Measurements from ENCODE around the gene MAML2. TPM values are rescaled to one million over a fixed set of nuclear protein-coding genes. Genes with fewer than 3 reads are reported as not detected.

The MAML2 gene
- total and polyA plus RNA-seq, 4 donors, result 0.56 to 2.1 (median 1.4) TPM

- H3K27me3 ChIP-seq (ENCODE audit: control insufficient read depth in 4 of 4, insufficient read depth in 4 of 4, low read length in 3 of 4), result peaks cover 0 to 2% (median 0%) of the 10 kb centered on the region in 4 donors
- H3K4me3 ChIP-seq (ENCODE audit: low read depth in 1 of 3, low read length in 3 of 3), result no peak overlapping the region
- TF ChIP-seq JUND (IDR thresholded peaks at IDR 0.05), result no peak
- TF ChIP-seq CTCF (IDR thresholded peaks at IDR 0.05; ENCODE audit: low read depth, low read length, missing input control), result no peak
- TF ChIP-seq REST (IDR thresholded peaks at IDR 0.05), result no peak
- TF ChIP-seq FOXA2 (IDR thresholded peaks at IDR 0.05), result no peak
- no peak for TF ChIP-seq HNF4G (IDR thresholded peaks at IDR 0.05)
- no peak for TF ChIP-seq YY1 (IDR thresholded peaks at IDR 0.05)
- no peak for TF ChIP-seq ZBTB33 (IDR thresholded peaks at IDR 0.05)
- TF ChIP-seq GABPA (IDR thresholded peaks at IDR 0.05 in 1 of 2, conservative IDR thresholded peaks at IDR 0.05 in 1 of 2), result no peak
- TF ChIP-seq NR2F2 (IDR thresholded peaks at IDR 0.05), result no peak
- no peak for TF ChIP-seq RXRA (IDR thresholded peaks at IDR 0.05)
- TF ChIP-seq HNF4A (conservative IDR thresholded peaks at IDR 0.05), result no peak
- TF ChIP-seq FOXA1 (IDR thresholded peaks at IDR 0.05), result no peak
- no peak for TF ChIP-seq SP1 (IDR thresholded peaks at IDR 0.05)
- TF ChIP-seq RAD21 (IDR thresholded peaks at IDR 0.05), result no peak
- no peaks in the 10 kb centered on the region for H3K4me1 ChIP-seq (ENCODE audit: control insufficient read depth in 4 of 4, insufficient read depth in 4 of 4, low read length in 3 of 4)
- no peaks in the 10 kb centered on the region for H3K36me3 ChIP-seq (ENCODE audit: control insufficient read depth in 4 of 4, insufficient read depth in 3 of 4, low read depth in 1 of 4, low read length in 3 of 4)
- no peak for DNase-seq (ENCODE audit: low spot score)
- peak overlapping the region; percentile 5 to 43 for H3K27ac ChIP-seq (ENCODE audit: low read depth in 1 of 2, low read length in 2 of 2)
- no peaks in the 10 kb centered on the region for H3K9me3 ChIP-seq (ENCODE audit: control insufficient read depth in 4 of 4, low read length in 3 of 4)
- H3K9ac ChIP-seq (ENCODE audit: low read depth in 1 of 2, low read length in 2 of 2), result peak overlapping the region in 1 of 2 donors; percentile 9
Measured at GRCh38 chr11:96228910-96229309, 114.1 kb downstream of the MAML2 start.

GRCh38 chr11:96228473-96228891 lies 114.5 kb downstream of the MAML2 start:
- H3K4me1 ChIP-seq (ENCODE audit: control insufficient read depth in 4 of 4, insufficient read depth in 4 of 4, low read length in 3 of 4), result no peaks in the 10 kb centered on the region
- TF ChIP-seq ATF3 (IDR thresholded peaks at IDR 0.05) (no peak), JUND (IDR thresholded peaks at IDR 0.05) (peak in 1 of 2 donors; percentile 30), MAX (IDR thresholded peaks at IDR 0.05) (no peak), YY1 (IDR thresholded peaks at IDR 0.05) (peak; percentile 53), TAF1 (conservative IDR thresholded peaks at IDR 0.05) (no peak), ZBTB33 (IDR thresholded peaks at IDR 0.05) (no peak), EGR1 (IDR thresholded peaks at IDR 0.05; ENCODE audit: low read depth in 2 of 2) (no peak), REST (IDR thresholded peaks at IDR 0.05) (no peak)
- H3K9ac ChIP-seq (ENCODE audit: low read depth in 1 of 2, low read length in 2 of 2), result no peak overlapping the region
- H3K27ac ChIP-seq (ENCODE audit: low read depth in 1 of 2, low read length in 2 of 2), result peak overlapping the region; percentile 5 to 43
- H3K27me3 ChIP-seq (ENCODE audit: control insufficient read depth in 4 of 4, insufficient read depth in 4 of 4, low read length in 3 of 4), result peaks cover 0 to 2% (median 0%) of the 10 kb centered on the region in 4 donors
- H3K36me3 ChIP-seq (ENCODE audit: control insufficient read depth in 4 of 4, insufficient read depth in 3 of 4, low read depth in 1 of 4, low read length in 3 of 4), result no peaks in the 10 kb centered on the region
- no peak overlapping the region for H3K4me3 ChIP-seq (ENCODE audit: low read depth in 1 of 3, low read length in 3 of 3)
- no peak for DNase-seq (ENCODE audit: low spot score)
- no peaks in the 10 kb centered on the region for H3K9me3 ChIP-seq (ENCODE audit: control insufficient read depth in 4 of 4, low read length in 3 of 4)
- 75% methylated on average over 4 of the region's 4 CpGs for WGBS

All from liver (tissue), 9 donors.